ENCODE measurements around the gene KCTD20.

- TF ChIP-seq, protein P1, sequence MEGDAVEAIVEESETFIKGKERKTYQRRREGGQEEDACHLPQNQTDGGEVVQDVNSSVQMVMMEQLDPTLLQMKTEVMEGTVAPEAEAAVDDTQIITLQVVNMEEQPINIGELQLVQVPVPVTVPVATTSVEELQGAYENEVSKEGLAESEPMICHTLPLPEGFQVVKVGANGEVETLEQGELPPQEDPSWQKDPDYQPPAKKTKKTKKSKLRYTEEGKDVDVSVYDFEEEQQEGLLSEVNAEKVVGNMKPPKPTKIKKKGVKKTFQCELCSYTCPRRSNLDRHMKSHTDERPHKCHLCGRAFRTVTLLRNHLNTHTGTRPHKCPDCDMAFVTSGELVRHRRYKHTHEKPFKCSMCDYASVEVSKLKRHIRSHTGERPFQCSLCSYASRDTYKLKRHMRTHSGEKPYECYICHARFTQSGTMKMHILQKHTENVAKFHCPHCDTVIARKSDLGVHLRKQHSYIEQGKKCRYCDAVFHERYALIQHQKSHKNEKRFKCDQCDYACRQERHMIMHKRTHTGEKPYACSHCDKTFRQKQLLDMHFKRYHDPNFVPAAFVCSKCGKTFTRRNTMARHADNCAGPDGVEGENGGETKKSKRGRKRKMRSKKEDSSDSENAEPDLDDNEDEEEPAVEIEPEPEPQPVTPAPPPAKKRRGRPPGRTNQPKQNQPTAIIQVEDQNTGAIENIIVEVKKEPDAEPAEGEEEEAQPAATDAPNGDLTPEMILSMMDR (IDR thresholded peaks at IDR 0.05), result no peak
- TF ChIP-seq POLR2A (IDR thresholded peaks at IDR 0.05) (no peak), EP300 (IDR thresholded peaks at IDR 0.05) (no peak)
These were observed 65.7 kb downstream of the KCTD20 start for GRCh38 chr6:36508532-36508931.
